Parathyroid adenoma (tissue), 2 donors: ENCODE results near the gene UBE3A.

Experiments used
- H2AFZ ChIP-seq: fragments of 300-600 bp; sonication (generic); one replicate; pipeline ENCODE4 v1.7.0; 2017; ENCODE audit warnings: antibody characterized with exemption, mild to moderate bottlenecking
- H3K27ac ChIP-seq: fragments of 300-600 bp; sonication (generic); one replicate; pipeline ENCODE4 v1.7.0; 2017
- H3K27me3 ChIP-seq: fragments of 300-600 bp; sonication (generic); one replicate; pipeline ENCODE4 v1.7.0; 2017; ENCODE audit warnings: low read length; ENCODE audit not compliant: control insufficient read depth, insufficient read depth
- H3K36me3 ChIP-seq: fragments of 300-600 bp; sonication (generic); one replicate; pipeline ENCODE4 v1.7.0; 2017; ENCODE audit warnings: low read length; ENCODE audit not compliant: control insufficient read depth, insufficient read depth
- H3K4me1 ChIP-seq: fragments of 300-600 bp; sonication (generic); one replicate; pipeline ENCODE4 v1.7.0; 2017; ENCODE audit warnings: control low read depth
- H3K4me2 ChIP-seq: fragments of 300-600 bp; sonication (generic); one replicate; pipeline ENCODE4 v1.7.0; 2017; ENCODE audit warnings: low read length
- H3K4me3 ChIP-seq: fragments of 300-600 bp; sonication (generic); one replicate; pipeline ENCODE4 v1.7.0; 2017; ENCODE audit warnings: low read depth, low read length
- H3K79me2 ChIP-seq: fragments of 300-600 bp; sonication (generic); one replicate; pipeline ENCODE4 v1.7.0; 2017; ENCODE audit warnings: control low read depth
- H3K9ac ChIP-seq: fragments of 300-600 bp; sonication (generic); one replicate; pipeline ENCODE4 v1.7.0; 2017; ENCODE audit warnings: mild to moderate bottlenecking
- H3K9me3 ChIP-seq: fragments of 300-600 bp; sonication (generic); one replicate; pipeline ENCODE4 v1.7.0; 2017; ENCODE audit warnings: low read length; ENCODE audit not compliant: control insufficient read depth
- TF ChIP-seq, protein P1 (sequence below): fragments of 300-600 bp; sonication (generic); IDR thresholded peaks from one replicate; pipeline ENCODE4 v1.7.0; 2017; ENCODE audit warnings: antibody characterized with exemption, mild to moderate bottlenecking
- donor health status: primary hyperparathyroidism.

The UBE3A gene

DNA sequence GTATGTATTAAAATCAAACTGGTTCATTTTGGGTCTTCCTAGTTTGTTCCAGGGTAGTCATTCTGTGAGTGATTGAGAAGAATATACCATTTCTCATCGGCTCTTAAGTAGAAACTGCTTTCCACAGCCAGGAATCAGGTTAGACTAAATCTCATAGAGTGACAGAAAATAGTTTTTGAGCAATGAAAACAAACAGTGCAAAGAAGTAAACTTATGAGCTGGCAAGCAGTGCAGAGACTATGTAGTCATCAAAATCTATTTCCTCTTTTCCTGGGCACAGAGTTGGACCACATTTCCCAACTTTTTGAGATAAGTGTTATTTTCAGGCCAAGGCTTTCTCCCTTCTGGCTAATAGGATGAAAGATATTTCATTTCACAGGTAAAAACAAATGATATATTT is 66.5 kb downstream of the UBE3A start:
- no peaks in the 10 kb centered on the region for H3K9me3 ChIP-seq
- H2AFZ ChIP-seq = no peak overlapping the region
- H3K27me3 ChIP-seq = no peaks in the 10 kb centered on the region
- H3K36me3 ChIP-seq = no peaks in the 10 kb centered on the region
- H3K27ac ChIP-seq = no peak overlapping the region
- H3K4me1 ChIP-seq = no peaks in the 10 kb centered on the region
- TF ChIP-seq, protein P1, sequence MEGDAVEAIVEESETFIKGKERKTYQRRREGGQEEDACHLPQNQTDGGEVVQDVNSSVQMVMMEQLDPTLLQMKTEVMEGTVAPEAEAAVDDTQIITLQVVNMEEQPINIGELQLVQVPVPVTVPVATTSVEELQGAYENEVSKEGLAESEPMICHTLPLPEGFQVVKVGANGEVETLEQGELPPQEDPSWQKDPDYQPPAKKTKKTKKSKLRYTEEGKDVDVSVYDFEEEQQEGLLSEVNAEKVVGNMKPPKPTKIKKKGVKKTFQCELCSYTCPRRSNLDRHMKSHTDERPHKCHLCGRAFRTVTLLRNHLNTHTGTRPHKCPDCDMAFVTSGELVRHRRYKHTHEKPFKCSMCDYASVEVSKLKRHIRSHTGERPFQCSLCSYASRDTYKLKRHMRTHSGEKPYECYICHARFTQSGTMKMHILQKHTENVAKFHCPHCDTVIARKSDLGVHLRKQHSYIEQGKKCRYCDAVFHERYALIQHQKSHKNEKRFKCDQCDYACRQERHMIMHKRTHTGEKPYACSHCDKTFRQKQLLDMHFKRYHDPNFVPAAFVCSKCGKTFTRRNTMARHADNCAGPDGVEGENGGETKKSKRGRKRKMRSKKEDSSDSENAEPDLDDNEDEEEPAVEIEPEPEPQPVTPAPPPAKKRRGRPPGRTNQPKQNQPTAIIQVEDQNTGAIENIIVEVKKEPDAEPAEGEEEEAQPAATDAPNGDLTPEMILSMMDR = no peak
- no peaks in the 10 kb centered on the region for H3K79me2 ChIP-seq
- H3K9ac ChIP-seq = no peak overlapping the region
- H3K4me3 ChIP-seq = no peak overlapping the region
- no peak overlapping the region for H3K4me2 ChIP-seq

- TF ChIP-seq, protein P1 = no peak
- H2AFZ ChIP-seq = no peak overlapping the region
Measured at GRCh38 chr15:25368850-25369249, 70.0 kb downstream of the UBE3A start.

DNA sequence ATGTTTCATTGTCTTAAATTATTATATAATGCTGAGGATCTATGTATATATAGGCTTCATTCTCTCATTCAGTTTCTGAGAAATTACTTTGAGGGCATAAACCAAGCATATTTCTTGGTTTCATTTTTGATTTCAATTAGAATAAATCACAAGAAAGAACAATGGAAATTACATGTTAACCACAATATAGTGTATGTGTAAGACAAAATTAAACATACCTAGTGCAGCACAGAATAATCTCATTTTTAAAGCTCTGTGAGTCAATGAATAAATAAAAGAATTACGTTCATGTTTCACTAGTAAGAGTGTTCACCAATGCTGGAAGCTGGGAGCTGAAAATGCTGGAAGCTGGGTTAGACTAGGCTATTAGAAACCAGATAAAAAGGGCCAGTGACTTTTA is 72.8 kb downstream of the UBE3A start:
- H3K27ac ChIP-seq = no peak overlapping the region
- no peak overlapping the region for H2AFZ ChIP-seq
- H3K4me2 ChIP-seq = no peak overlapping the region
- H3K4me1 ChIP-seq = no peaks in the 10 kb centered on the region
- no peaks in the 10 kb centered on the region for H3K79me2 ChIP-seq
- H3K9ac ChIP-seq = no peak overlapping the region
- no peaks in the 10 kb centered on the region for H3K36me3 ChIP-seq
- H3K4me3 ChIP-seq = no peak overlapping the region
- TF ChIP-seq, protein P1 = no peak
- no peaks in the 10 kb centered on the region for H3K27me3 ChIP-seq
- no peaks in the 10 kb centered on the region for H3K9me3 ChIP-seq

More at GRCh38 chr15:25368850-25369249, 70.0 kb downstream of the UBE3A start:
- Histone ChIP-seq H3K4me3 (no peak overlapping the region), H3K79me2 (no peaks in the 10 kb centered on the region), H3K4me1 (no peaks in the 10 kb centered on the region), H3K36me3 (no peaks in the 10 kb centered on the region), H3K9me3 (no peaks in the 10 kb centered on the region), H3K27me3 (no peaks in the 10 kb centered on the region), H3K27ac (no peak overlapping the region), H3K9ac (no peak overlapping the region), H3K4me2 (no peak overlapping the region)

DNA sequence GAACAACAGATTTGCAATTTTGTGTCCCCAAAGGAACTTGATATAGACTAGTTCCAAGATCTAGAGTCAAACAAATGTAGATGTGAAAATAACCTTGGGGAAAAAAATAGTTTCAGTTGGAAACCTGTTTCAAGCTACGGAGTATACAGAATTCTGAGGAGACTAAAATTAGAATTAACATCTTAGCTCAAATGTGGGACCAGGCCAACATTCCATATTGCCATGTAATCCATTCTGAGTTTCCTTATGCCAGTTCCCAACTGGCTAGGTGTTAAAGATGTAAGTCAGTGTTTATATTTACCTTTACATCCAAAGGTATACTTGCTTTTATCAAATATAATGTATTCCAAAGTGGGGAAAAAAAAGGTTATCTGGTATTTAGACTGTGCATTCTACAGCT is 76.3 kb downstream of the UBE3A start:
- Histone ChIP-seq H2AFZ (no peak overlapping the region), H3K36me3 (no peaks in the 10 kb centered on the region), H3K4me2 (no peak overlapping the region), H3K9ac (no peak overlapping the region), H3K79me2 (no peaks in the 10 kb centered on the region), H3K4me3 (no peak overlapping the region), H3K27ac (no peak overlapping the region), H3K4me1 (no peaks in the 10 kb centered on the region), H3K27me3 (no peaks in the 10 kb centered on the region), H3K9me3 (no peaks in the 10 kb centered on the region)
- TF ChIP-seq, protein P1 = no peak

DNA sequence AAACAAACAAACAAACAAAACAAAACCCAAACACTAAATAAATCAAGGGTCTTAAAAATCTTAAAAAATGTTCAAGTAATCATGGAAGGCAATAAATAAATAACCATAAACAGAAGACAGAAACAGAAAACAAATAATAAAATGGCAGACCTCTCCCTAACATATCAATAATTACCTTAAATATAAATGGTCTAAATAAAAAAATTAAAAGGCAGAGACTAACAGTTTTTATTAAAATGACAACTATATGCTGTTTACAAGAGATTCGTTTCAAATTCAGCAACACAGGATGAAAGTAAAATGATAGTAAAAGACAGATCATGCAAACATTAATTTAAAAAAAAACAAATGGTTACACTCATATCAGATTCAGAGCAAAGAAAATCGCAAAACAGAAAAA is 91.1 kb downstream of the UBE3A start:
- H3K27ac ChIP-seq = no peak overlapping the region
- H3K4me3 ChIP-seq = no peak overlapping the region
- no peak overlapping the region for H3K4me2 ChIP-seq
- no peak overlapping the region for H2AFZ ChIP-seq
- H3K36me3 ChIP-seq = peaks cover 3% of the 10 kb centered on the region
- H3K4me1 ChIP-seq = no peaks in the 10 kb centered on the region
- H3K27me3 ChIP-seq = no peaks in the 10 kb centered on the region
- no peak overlapping the region for H3K9ac ChIP-seq
- H3K79me2 ChIP-seq = no peaks in the 10 kb centered on the region
- H3K9me3 ChIP-seq = peaks cover 3% of the 10 kb centered on the region
- TF ChIP-seq, protein P1 = no peak
